ENCODE data around the gene DNTT.
A peak's percentile ranks its signal among the peaks of the same experiment; 100 is the strongest.

DNTT gene

GRCh38 chr10:96352027-96352426 lies 47.8 kb downstream of the DNTT start:
- no peak for DNase-seq

- DNase-seq, result no peak
Measured at GRCh38 chr10:96352582-96352981, 48.3 kb downstream of the DNTT start.

GRCh38 chr10:96357038-96357620 lies 52.9 kb downstream of the DNTT start:
- no peak for DNase-seq

DNA sequence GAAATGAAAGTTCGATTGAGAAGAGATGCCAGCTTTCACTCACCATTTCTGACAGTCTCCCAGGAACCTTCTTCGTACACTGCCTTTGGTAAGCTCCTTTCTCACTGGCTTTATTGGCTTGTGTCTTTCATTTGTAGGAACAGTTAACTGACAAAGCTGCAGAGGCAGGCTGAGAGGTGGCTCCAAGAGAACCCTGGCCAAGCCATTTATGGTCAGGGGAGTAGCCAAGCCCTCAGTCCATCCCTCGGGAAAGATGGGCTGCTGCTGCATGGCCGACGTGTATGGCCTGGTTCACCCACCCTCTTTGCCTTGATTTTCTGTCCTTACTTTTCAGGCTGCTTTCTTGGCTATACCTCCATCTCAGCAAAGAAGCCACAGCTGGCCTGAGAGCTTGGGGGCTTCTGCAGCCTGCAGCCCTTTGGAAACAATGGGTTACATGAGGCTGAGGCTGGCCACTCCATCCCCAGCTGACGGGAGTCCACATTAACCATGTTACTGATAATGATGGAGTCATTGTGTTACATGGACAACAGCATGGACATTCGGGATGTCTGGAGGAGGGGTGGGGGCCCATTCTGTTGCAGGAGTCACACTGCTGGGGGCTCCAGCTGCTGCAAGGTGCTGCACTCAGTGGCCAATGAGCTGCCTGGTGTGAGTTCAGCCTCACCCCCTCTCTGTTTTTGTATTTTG lies 54.8 kb downstream of the DNTT start, which contains the start of gene OPALIN:
Gene OPALIN, minus strand, starts transcription at position 152 of the 690 bp plus-strand sequence. Its CDS starts 106 bp downstream, at position 46.
- DNase-seq, result no peak

DNA sequence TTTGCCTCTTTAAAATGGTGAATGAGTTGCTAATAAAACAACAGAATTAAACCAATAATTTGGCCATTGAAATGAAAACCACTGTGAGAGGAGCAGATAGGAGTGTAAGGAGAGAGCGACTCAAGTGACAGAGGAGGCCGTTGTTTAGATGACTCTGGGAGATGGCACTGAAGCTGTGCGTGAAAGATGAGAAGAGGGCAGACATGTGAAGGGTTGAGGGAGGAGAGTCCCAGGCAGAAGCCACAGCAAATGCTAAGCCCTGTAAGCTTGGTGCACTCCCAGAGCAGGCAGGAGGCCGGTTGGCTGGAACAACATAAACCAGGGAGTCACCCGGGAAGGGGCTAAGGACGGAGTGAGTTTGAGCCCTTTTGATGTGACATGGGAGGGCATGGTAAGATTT lies 55.4 kb downstream of the DNTT start:
- DNase-seq, result no peak

GRCh38 chr10:96360331-96360730 lies 56.1 kb downstream of the DNTT start:
- no peak for DNase-seq

DNA sequence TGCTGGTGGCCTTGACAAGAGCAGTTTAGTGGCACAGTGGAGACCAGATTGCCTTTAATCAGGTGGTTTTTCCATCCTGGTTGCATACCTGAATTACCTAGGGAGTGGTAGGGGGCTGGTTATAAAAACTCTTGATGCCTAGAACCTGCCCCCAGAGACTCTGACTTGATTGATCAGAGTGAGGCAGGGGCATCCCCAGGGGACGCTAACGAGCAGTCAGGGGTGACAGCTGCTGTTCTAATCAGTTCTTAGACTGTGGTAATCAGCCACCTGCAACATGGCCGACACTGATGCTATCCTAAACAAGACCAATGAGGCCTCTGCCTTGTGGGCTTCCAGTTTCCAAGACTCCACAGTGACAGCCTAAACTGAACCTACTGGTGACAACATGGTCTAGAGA lies 56.5 kb downstream of the DNTT start:
- no peak for DNase-seq

GRCh38 chr10:96365571-96365970 lies 61.3 kb downstream of the DNTT start:
- DNase-seq, result no peak

- DNase-seq, result no peak
Measured at GRCh38 chr10:96366508-96366907, 62.3 kb downstream of the DNTT start.

- no peak for DNase-seq
Measured at GRCh38 chr10:96367470-96367869, 63.2 kb downstream of the DNTT start.

GRCh38 chr10:96368971-96369370 lies 64.7 kb downstream of the DNTT start:
- DNase-seq, result no peak

DNA sequence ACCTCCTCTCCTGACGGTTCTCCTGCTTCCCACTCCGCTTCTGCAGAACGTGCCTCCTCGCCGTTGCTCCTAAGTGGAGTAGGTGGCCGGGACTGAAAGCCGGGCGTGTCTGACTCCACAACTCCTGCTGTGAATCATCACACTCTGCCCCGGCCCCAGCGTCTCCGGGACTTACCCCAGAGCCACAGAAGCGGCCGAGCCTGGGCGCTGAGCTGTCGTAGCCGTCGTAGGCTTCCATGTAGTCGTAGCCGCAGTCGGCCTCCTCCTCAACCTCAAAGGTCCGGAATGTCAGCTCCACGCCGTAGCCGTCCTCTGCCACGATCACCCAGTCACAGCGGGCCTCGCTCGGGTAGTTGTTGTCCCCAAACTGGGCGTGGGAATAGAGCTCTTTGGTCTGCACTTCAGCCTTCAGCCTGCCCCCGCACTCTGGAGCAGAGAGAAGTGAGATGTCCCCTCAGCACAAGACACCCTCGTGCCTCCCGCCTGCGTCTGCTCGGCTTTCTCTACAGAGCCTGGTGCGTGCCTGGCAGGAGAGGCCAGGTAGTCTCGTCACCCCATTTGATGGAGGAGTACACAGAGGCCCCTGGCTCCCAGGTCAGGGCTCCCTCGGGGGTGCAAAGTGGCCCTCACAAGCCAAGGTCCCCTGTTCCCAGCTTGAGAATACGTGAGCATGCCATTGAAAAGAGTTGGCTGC lies 65.8 kb downstream of the DNTT start:
- no peak for DNase-seq

DNA sequence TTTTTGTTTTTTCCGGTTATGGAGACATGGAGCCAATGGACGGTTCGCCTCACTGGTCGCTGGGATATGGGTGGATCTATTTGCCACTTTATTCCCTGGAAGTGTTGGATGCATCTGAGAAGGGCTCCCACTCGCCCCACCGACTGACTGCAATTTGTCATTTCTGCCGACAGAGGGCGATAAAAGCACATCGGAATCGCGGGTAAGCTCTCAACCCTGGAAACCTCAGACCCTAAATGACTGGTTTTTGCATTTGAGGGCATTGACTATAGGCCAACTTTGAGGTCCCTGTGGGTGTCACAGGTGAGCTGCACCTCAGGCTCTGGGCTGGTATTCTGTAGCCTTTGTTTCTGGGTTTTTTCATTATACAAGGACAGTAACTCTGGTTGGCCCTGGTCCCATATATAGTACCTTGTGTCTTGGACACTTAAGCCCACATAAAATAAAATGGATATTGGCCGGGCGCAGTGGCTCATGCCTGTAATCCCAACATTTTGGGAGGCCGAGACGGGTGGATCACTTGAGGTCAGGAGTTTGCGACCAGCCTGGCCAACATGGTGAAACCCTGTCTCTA lies 66.4 kb downstream of the DNTT start:
- DNase-seq, result no peak

DNA sequence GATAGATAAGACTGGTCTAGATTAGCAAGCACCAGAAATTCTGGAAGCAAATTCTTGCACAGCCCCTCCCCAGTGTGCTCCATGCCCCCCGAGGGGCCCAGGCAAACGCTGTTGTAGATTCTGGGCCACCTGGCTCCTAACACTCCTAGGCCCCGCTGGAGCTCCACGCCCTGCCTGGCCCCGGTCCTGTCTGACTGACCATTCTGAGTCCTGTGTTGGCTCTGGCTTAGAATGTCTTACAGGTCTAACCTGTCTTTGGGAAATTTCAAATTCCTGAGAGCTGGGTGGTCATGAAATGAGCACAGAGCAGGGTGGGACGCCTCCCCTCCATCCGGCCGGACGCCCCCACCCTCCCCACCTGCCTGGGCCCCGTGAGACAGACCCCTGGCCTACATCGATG lies 67.1 kb downstream of the DNTT start:
- no peak for DNase-seq

- no peak for DNase-seq
Measured at GRCh38 chr10:96374004-96374403, 69.8 kb downstream of the DNTT start.

GRCh38 chr10:96374639-96374984 lies 70.4 kb downstream of the DNTT start:
- DNase-seq, result no peak

- DNase-seq, result no peak
Measured at GRCh38 chr10:96374985-96375830, 71.0 kb downstream of the DNTT start.

DNA sequence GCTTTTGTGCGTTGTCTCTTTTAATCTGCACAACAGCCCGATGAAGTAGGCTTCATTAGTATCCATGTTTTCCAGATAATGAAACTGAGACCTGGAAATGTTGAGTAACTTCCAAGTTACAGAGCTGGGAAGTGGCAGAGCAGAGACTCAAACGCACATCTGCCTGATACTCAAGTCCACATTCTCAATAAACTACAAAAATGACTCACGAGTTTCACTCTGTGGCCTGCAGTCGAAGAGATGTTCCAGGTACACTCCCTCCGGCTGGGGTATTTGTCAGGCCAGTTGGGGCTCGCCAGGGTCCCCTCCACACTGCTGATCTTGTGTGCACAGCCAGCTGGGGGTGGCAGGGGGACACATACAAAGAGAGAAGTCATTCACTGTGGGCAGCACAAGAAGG lies 72.2 kb downstream of the DNTT start:
- DNase-seq, result no peak

- DNase-seq, result no peak
Measured at GRCh38 chr10:96377816-96378294, 73.6 kb downstream of the DNTT start.

DNA sequence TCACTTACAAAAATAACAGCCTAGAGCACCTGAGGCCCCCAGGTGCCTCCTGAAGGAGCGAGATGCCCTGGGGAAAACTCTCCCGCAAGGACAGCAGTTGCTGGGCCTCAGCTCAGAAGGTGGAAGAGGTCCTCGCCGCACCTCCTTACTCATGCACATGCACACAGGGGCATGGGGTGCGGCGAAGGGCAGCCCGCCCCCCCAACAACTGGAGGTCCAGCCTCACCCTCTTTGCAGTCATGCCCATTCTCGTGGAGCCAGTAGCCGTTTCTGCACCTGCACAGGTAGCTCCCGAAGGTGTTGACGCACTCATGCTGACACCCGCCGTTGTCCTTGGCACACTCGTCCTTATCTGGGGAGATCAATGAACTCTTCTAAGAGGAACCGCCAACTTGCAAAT lies 74.5 kb downstream of the DNTT start:
- no peak for DNase-seq

DNA sequence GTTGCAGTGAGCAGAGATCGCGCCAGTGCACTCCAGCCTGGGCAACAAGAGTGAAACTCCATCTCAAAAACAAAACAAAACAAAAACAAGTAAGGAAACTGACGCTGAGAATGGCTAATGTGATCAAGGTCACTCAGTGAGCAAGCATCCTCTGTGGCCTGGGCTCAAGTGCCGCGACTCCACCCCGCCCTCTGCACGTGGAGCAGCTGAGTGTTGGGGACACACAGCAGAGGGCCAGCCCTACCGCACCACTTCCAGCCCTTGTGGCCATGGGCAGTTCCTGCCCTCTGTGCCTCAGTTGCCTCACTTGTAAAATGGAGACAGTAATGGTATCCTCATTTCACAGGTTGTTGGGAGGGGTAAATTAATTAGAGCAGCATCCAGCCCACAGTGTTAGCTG lies 75.5 kb downstream of the DNTT start:
- no peak for DNase-seq

- peak; percentile 70 for DNase-seq
Measured at GRCh38 chr10:96380821-96381220, 76.6 kb downstream of the DNTT start.

DNA sequence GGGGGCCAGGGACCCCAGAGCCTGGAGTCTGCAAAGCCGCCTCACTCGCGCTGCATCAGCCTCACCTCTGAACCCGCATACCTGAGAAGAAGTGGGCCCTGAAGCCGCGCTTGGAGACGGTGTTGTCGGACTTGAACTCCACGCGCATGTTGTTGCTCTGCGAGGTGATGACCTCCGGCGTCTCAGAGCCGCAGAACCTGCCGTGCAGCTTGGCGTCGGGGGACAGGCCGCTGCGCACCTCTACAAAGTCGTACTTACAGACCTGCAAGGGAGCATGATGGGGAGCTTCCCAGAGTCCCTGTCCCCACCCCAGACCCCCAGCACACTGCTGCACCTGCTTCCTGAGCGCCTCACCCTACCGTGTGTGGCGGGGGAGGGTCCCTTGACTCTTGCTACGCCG lies 80.3 kb downstream of the DNTT start:
- DNase-seq, result no peak
